Small intestine (tissue), 7 donors: ENCODE results near the gene RANBP10. TPM values are rescaled to one million over a fixed set of nuclear protein-coding genes. Genes with fewer than 3 reads are reported as not detected.

Experiments
- DNase-seq, 2 donors: peaks; one replicate each; pipeline versions ENCODE4 v3.0.0 to v3.0.0-alpha.2; 2013
- FAIRE-seq: peaks from 2 replicates; lab custom pipeline; 2012; peaks lifted over from hg19 to GRCh38; lab: Jason Lieb, UNC
- H3K27ac ChIP-seq, 3 donors: one replicate each; pipeline ENCODE4 v1.5.1; 2013; ENCODE audit warnings: low read length in 2 of 3, mild to moderate bottlenecking in 2 of 3, control low read depth in 1 of 3, inconsistent platforms in 1 of 3, low read depth in 1 of 3, moderate library complexity in 1 of 3
- H3K27me3 ChIP-seq, 3 donors: one replicate each; pipeline ENCODE4 v1.6.1; 2013; ENCODE audit warnings: low read length in 3 of 3, inconsistent platforms in 1 of 3; ENCODE audit not compliant: control insufficient read depth in 3 of 3, insufficient read depth in 3 of 3
- H3K36me3 ChIP-seq, 3 donors: one replicate each; pipeline ENCODE4 v1.6.1; 2013; ENCODE audit warnings: low read length in 3 of 3, inconsistent platforms in 1 of 3, low read depth in 1 of 3, mild to moderate bottlenecking in 1 of 3, moderate library complexity in 1 of 3; ENCODE audit not compliant: control insufficient read depth in 3 of 3, insufficient read depth in 2 of 3
- H3K4me1 ChIP-seq, 3 donors: one replicate each; pipeline ENCODE4 v1.6.1; 2013; ENCODE audit warnings: low read length in 2 of 3, inconsistent platforms in 1 of 3, low read depth in 1 of 3, mild to moderate bottlenecking in 1 of 3, moderate library complexity in 1 of 3; ENCODE audit not compliant: control insufficient read depth in 3 of 3, insufficient read depth in 2 of 3
- H3K4me3 ChIP-seq, 3 donors: one replicate each; pipeline ENCODE4 v1.5.1; 2013; ENCODE audit warnings: low read length in 3 of 3, control low read depth in 1 of 3, inconsistent platforms in 1 of 3, low read depth in 1 of 3, mild to moderate bottlenecking in 1 of 3, moderate library complexity in 1 of 3
- H3K9me3 ChIP-seq, 2 donors: one replicate each; pipeline ENCODE4 v1.6.1; 2013; ENCODE audit warnings: low read depth in 1 of 2, low read length in 1 of 2; ENCODE audit not compliant: control insufficient read depth in 2 of 2, insufficient read depth in 1 of 2
- WGBS, 3 donors: extraction: QIAGEN DNeasy Blood & Tissue Kit; methylation state at CpG; one replicate each; pipeline ENCODE4 v1.1.7; 2013; 5-methylcytosine and 5-hydroxymethylcytosine counted together
- polyA plus RNA-seq, 4 donors: library from polyadenylated mRNA; stranded (reverse) in 3 of 4; unstranded in 1 of 4; fragments of 200-250 nt in 3 of 4; fragments of 120-200 nt in 1 of 4; gene quantifications; one replicate each; pipeline versions ENCODE4 v1.2.1 to v1.2.3, GENCODE V29; 2013
- donor health status: healthy with polysubstance abuse.
- donor health status: control.
- donor health status: control.
- donor health status: Bipolar disorder and iron deficiency.
- donor health status: healthy.

Gene RANBP10
- polyA plus RNA-seq, 4 donors: 5.9 to 21.8 (median 10.1) TPM

DNA sequence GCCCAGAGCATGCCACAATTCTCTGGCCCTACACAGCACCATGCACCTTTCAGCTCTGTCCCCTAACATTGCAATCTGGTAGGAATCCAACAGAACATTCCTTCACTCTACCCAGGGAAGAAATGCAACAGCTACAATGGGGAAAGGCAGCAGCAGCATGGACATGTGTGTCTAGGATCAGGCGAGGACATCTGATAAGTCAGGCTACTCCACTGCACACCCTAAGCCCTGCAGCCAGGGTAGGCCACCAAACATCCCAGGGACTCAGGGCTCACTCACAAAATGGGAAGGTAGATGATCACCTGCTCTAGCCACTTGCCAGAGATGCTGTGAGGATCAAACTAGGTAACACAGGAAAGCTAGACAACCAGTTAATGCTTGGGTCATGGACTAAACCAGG, 5.1 kb downstream of the RANBP10 start:
- Histone ChIP-seq H3K27ac (no peak overlapping the region), H3K36me3 (peaks cover 6 to 54% (median 6%) of the 10 kb centered on the region in 3 donors), H3K27me3 (no peaks in the 10 kb centered on the region), H3K4me3 (no peak overlapping the region), H3K9me3 (no peaks in the 10 kb centered on the region), H3K4me1 (peaks cover 5 to 9% (median 7%) of the 10 kb centered on the region in 3 donors)
- no peak for DNase-seq
- FAIRE-seq: no peak
- 79 to 90% (median 89%) methylated on average over 1 of the region's 1 CpG for WGBS, 3 donors

DNA sequence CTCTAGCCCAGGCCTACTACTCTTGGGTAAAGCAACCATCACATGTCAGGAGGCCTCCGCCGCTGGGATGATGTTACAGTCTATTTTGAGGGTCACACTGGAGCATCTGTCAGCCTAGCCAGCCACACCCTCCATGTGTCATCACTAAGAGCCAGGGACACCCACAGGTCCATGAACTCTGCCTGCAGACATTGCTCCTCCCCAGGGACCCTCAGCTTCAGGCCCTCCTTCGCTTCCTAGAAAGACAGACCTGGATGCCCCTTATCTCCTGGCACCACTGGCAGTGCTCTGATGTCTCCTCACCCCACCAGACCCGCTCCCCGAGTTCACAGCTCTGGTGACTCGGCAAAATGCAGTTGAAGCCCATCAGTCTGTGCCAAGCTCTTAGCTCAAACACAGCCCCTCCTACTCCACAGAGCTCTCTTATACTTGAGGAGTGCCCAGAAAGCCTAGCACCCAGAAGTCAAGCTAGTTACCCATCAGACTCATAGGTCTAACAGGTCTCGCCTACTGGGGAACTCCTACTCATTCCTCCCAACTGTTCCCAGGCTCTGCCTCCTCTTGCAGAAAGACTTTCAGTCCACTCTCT, 5.9 kb downstream of the RANBP10 start:
- DNase-seq: no peak
- Histone ChIP-seq H3K9me3 (no peaks in the 10 kb centered on the region), H3K27ac (no peak overlapping the region), H3K36me3 (peaks cover 6 to 54% (median 6%) of the 10 kb centered on the region in 3 donors), H3K27me3 (no peaks in the 10 kb centered on the region), H3K4me1 (peaks cover 2 to 9% (median 5%) of the 10 kb centered on the region in 3 donors), H3K4me3 (no peak overlapping the region)
- WGBS, 3 donors: 86 to 94% (median 86%) methylated on average over 7 of the region's 7 CpGs
- no peak for FAIRE-seq

DNA sequence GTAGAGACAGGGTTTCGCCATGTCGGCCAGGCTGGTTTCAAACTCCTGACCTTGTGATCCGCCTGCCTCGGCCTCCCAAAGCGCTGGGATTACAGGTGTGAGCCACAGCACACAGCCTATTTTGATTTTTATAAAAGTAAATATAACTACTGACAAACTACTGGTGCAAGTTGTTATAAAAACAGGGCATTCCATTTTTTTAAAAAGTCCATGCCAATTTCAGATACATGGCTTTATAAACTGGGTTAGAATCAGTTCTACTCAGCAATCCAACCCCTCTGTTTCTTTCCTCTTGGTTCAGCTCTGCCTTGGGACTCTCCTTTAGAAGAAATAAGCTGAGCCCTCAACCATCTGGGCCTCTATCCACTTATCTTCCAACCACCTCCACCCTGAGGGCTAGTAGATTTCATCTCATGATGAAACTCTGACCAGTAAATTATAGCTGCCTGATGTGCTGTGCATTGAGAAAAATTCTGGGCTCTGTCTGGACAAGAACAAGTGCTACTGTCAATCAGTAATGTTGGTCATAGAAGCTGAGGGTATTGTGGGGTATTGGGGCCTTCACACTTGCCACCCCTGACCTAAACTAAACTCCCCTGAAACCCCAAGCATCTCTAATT, 10.2 kb downstream of the RANBP10 start:
- Histone ChIP-seq H3K27me3 (no peaks in the 10 kb centered on the region), H3K9me3 (no peaks in the 10 kb centered on the region), H3K27ac (no peak overlapping the region), H3K4me1 (no peaks in the 10 kb centered on the region), H3K4me3 (no peak overlapping the region), H3K36me3 (peaks cover 2 to 39% (median 2%) of the 10 kb centered on the region in 3 donors)
- no peak for DNase-seq
- FAIRE-seq: no peak
- WGBS, 3 donors: 96 to 100% (median 98%) methylated on average over 5 of the region's 5 CpGs

DNA sequence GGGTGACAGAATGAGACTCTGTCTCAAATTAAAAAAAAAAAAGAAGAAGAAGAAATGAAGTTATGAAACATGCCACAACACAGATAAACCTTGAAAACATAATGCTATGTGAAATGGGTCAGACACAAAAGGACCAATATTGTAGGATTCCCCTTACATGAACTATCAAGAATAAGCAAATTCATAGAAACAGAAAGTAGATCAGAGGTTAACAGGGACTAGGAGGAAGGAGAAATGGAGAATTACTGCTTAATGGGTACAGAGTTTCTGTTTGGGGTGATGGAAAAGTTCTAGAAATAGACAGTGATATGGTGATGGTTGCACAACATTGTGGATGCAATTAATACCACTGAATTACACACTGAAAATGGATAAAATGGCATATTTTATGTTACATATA, 16.3 kb downstream of the RANBP10 start:
- no peak for FAIRE-seq
- H3K4me1 ChIP-seq: no peaks in the 10 kb centered on the region
- H3K27me3 ChIP-seq: no peaks in the 10 kb centered on the region

DNA sequence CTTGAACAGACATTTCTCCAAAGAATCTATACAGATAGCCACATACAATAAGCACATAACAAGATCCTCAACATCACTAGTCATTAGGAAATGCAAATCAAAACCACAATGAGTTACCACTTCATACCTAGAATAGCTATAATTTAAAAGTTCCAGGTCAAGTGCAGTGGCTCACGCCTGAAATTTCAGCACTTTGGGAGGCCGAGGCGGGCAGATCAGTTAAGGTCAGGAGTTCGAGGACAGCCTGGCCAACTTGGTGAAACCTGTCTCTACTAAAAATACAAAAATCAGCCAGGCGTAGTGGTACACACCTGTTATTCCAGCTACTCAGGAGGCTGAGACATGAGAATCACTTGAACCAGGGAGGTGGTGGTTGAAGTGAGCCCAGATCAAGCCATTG, 19.9 kb downstream of the RANBP10 start:
- Histone ChIP-seq H3K27me3 (no peaks in the 10 kb centered on the region), H3K4me1 (no peaks in the 10 kb centered on the region), H3K27ac (no peak overlapping the region), H3K36me3 (peaks cover 0 to 14% (median 0%) of the 10 kb centered on the region in 3 donors), H3K9me3 (peaks cover 0 to 3% of the 10 kb centered on the region in 2 donors), H3K4me3 (no peak overlapping the region)
- no peak for DNase-seq
- 89 to 95% (median 94%) methylated on average over 5 of the region's 5 CpGs for WGBS, 3 donors
- FAIRE-seq: no peak

More for the DNA sequence above, 16.3 kb downstream of the RANBP10 start:
- peaks cover 0 to 6% (median 0%) of the 10 kb centered on the region in 3 donors for H3K36me3 ChIP-seq
- H3K4me3 ChIP-seq: no peak overlapping the region
- no peaks in the 10 kb centered on the region for H3K9me3 ChIP-seq
- DNase-seq: no peak
- H3K27ac ChIP-seq: no peak overlapping the region

DNA sequence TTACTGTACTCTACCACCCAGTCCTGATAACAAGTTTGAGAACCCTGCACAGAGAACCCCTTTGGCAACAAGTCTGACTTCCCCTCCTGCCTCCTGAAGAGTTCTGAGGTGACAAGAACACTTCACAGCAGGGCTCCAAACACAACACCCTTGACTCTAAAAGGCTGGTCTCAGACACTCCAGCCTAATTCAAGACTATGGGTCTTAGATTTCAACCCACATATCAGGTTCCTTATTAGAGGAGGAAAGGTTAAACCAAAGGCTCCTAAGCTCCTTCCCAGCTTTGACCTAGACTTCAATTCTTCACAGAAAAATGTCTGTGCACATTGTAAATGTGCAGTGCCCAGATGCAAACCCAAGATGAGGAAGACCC, 23.0 kb downstream of the RANBP10 start:
- Histone ChIP-seq H3K4me1 (peaks cover 0 to 3% (median 0%) of the 10 kb centered on the region in 3 donors), H3K27me3 (no peaks in the 10 kb centered on the region), H3K4me3 (no peak overlapping the region), H3K27ac (no peak overlapping the region), H3K9me3 (peaks cover 0 to 3% of the 10 kb centered on the region in 2 donors), H3K36me3 (peaks cover 0 to 22% (median 0%) of the 10 kb centered on the region in 3 donors)
- FAIRE-seq (no peak), DNase-seq (no peak)

DNA sequence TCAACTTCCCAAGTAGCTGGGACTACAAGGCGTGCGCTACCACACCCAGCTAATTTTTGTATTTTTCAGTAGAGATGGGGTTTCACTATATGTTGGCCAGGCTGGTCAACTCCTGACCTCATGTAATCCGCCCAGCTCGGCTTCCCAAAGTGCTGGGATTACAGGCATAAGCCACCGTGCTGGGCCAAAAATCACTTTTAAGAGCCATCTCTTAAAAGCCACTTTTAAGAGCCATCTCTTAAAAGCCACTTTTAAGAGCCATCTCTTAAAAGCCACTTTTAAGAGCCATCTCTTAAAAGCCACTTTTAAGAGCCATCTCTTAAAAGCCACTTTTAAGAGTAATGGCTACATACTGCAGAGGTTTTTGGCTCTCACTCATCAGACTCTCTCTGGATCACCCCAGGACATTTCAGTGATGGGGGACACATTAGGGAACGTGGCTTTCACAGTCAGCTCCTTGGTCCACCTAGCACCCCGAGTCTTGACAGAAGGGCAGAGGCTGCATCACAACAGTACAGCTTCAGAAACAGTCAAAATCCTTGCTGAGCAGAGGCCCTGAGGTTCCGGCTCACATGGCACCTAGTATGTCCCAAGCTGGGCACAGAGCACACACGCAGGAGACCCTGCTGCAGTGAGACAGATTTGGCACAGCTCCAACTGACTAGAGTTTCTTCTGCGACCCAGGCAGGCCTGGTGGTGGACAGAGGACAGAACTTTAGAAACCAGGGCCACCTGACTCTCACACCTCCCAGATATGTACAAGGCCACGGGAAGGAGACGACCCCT, 23.6 kb downstream of the RANBP10 start:
- H3K9me3 ChIP-seq: peaks cover 0 to 3% of the 10 kb centered on the region in 2 donors
- H3K27me3 ChIP-seq: no peaks in the 10 kb centered on the region
- DNase-seq: no peak
- peaks cover 0 to 3% (median 0%) of the 10 kb centered on the region in 3 donors for H3K4me1 ChIP-seq
- no peak for FAIRE-seq
- 90 to 94% (median 93%) methylated on average over 12 of the region's 12 CpGs for WGBS, 3 donors
- no peak overlapping the region for H3K4me3 ChIP-seq
- H3K27ac ChIP-seq: no peak overlapping the region
- H3K36me3 ChIP-seq: peaks cover 0 to 25% (median 0%) of the 10 kb centered on the region in 3 donors

DNA sequence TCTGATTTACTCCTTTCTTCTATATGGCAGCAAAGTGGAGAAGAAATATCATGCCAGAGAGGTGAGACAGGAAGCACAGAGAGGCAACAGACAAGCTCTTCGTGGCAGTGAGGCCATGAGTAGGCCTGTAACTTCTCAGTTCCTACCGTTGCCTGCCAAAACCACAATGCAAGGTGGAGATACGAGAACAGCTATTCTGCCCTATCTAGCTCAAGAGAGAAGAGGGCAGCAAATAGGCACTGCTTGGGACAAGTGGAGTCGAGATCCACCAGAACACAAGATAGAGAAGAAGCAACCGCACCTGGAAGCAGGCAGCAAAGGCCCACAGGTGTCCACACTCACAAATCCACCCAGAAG, 24.8 kb downstream of the RANBP10 start:
- Histone ChIP-seq H3K4me3 (no peak overlapping the region), H3K27me3 (no peaks in the 10 kb centered on the region), H3K4me1 (peaks cover 0 to 3% (median 0%) of the 10 kb centered on the region in 3 donors), H3K9me3 (peaks cover 0 to 3% of the 10 kb centered on the region in 2 donors), H3K27ac (peak overlapping the region in 1 of 3 donors; percentile 6), H3K36me3 (peaks cover 0 to 25% (median 0%) of the 10 kb centered on the region in 3 donors)
- DNase-seq (no peak), FAIRE-seq (no peak)
- WGBS, 3 donors: 60 to 77% (median 68%) methylated on average over 5 of the region's 5 CpGs
